Heart left ventricle (tissue), 16 donors: Measurements from ENCODE around the gene KLF15. TPM values are rescaled to one million over a fixed set of nuclear protein-coding genes. Genes with fewer than 3 reads are reported as not detected.

Experiments
- ATAC-seq, 4 donors: fragments of 200-7000 bp; cut with Tn5 transposase; one replicate each; pipeline ENCODE4 v1.9.1; 2020 to 2022; ENCODE audit warnings: moderate library complexity in 4 of 4, mild to moderate bottlenecking in 3 of 4, moderate number of reproducible peaks in 1 of 4
- DNase-seq, 5 donors: peaks; one replicate each; pipeline ENCODE4 v3.0.0-alpha.2; 2020
- H3K27ac ChIP-seq, 12 donors: fragments of 200-600 bp; sonication (generic) in 4 of 12; one replicate each; pipeline versions ENCODE4 v1.5.0 to v1.8.0; 2016 to 2022; ENCODE audit warnings: mild to moderate bottlenecking in 2 of 12
- H3K27me3 ChIP-seq, 9 donors: fragments of 200-600 bp; sonication (generic) in 2 of 9; one replicate each; pipeline versions ENCODE4 v1.5.1 to v1.8.0; 2016 to 2022; ENCODE audit warnings: mild to moderate bottlenecking in 3 of 9
- H3K36me3 ChIP-seq, 9 donors: fragments of 200-600 bp; sonication (generic) in 2 of 9; one replicate each; pipeline versions ENCODE4 v1.5.0 to v1.8.0; 2018 to 2022; ENCODE audit warnings: mild to moderate bottlenecking in 2 of 9
- H3K4me1 ChIP-seq, 12 donors: fragments of 200-600 bp; sonication (generic) in 4 of 12; one replicate each; pipeline versions ENCODE4 v1.5.0 to v1.8.0; 2016 to 2022; ENCODE audit warnings: mild to moderate bottlenecking in 3 of 12
- H3K4me3 ChIP-seq, 12 donors: fragments of 200-600 bp; sonication (generic) in 4 of 12; one replicate each; pipeline versions ENCODE4 v1.5.0 to v1.8.0; 2017 to 2022; ENCODE audit warnings: mild to moderate bottlenecking in 9 of 12, moderate library complexity in 4 of 12
- H3K9me3 ChIP-seq, 12 donors: fragments of 200-600 bp; sonication (generic) in 4 of 12; one replicate each; pipeline versions ENCODE4 v1.5.0 to v1.8.0; 2016 to 2022; ENCODE audit warnings: mild to moderate bottlenecking in 1 of 12
- POLR2A ChIP-seq, 2 donors: fragments of 450-650 bp; IDR thresholded peaks; one replicate each; pipeline ENCODE4 v1.6.1; 2017; ENCODE audit warnings: antibody characterized with exemption in 2 of 2, mild to moderate bottlenecking in 2 of 2, moderate library complexity in 2 of 2
- WGBS, 4 donors: extraction: QIAGEN DNeasy Blood & Tissue Kit in 2 of 4; methylation state at CpG; one replicate each; pipeline versions ENCODE4 v1.1.5 to v1.1.7; 2013 to 2018; 5-methylcytosine and 5-hydroxymethylcytosine counted together
- intact Hi-C, 10 donors: fragments of 100-400 bp; cut with DNase I; formaldehyde crosslinking; loops; one replicate each; pipeline versions ENCODE4 v1.11.1 to v1.14.2; 2022
- polyA plus RNA-seq, 2 donors: library from polyadenylated mRNA; stranded (reverse); fragments of 200-250 nt; gene quantifications; one replicate each; pipeline ENCODE4 v1.2.3, GENCODE V29; 2013
- total RNA-seq, 9 donors: library from RNA; depleted of rRNA in 2 of 9; stranded (reverse); fragments of >200 nt in 2 of 9; fragmentation: NEBNext Ultra II Directional in 3 of 9; extraction: Animal tissue kit (Norgen Biotek cat#: 25700) in 3 of 9; gene quantifications; one replicate each; pipeline versions ENCODE4 v1.1.0 to v1.2.4, GENCODE V29; 2016 to 2023
- TF ChIP-seq, protein P1 (sequence below), 12 donors: fragments of 200-600 bp; sonication (generic) in 4 of 12; IDR thresholded peaks; one replicate each; pipeline versions ENCODE4 v1.5.0 to v1.8.0; 2018 to 2022; ENCODE audit warnings: antibody characterized with exemption in 12 of 12, mild to moderate bottlenecking in 5 of 12
- donor health status: ischemic (EF 13 %, LVEDD 7.1; RV severe dilation, severe dysfunction).
- donor health status: healthy with polysubstance abuse.
- donor health status: DM: no; HTN: yes; CAD: no.
- donor health status: DM: no; HTN: no; CAD: no.
- donor health status: ischemic (EF 25% LVEDD 6.9; RV normal size, moderate dysfunction).
- donor health status: ischemic (EF 25% LVEDD 5.7; RV mildly dilated, moderate dysfunction).
- donor health status: healthy.
- donor health status: DM: yes; HTN: yes; CAD: no.
- donor health status: ischemic (EF 35%, LVEDD 5.7; RV mildly dilated, moderate dysfunction).
- donor health status: nonischemic (EF 11% LVEDD 7.7; RV severe dilation, severe dysfunction).
- donor health status: DM: yes; HTN: yes; CAD: no.
- donor health status: PGD.
- donor health status: ischemic (EF 29% LVEDD 5.4; RV normal size, mild dysfunction).
- donor health status: nonischemic (EF 23%, LVEDD 6.1; RV moderate dilation, normal function).

Gene KLF15
- total and polyA plus RNA-seq, 11 donors = 10.5 to 85.8 (median 35.9) TPM

- no peaks in the 10 kb centered on the region for H3K36me3 ChIP-seq
- DNase-seq = no peak
- TF ChIP-seq POLR2A (IDR thresholded peaks at IDR 0.05) = no peak
- TF ChIP-seq, protein P1, sequence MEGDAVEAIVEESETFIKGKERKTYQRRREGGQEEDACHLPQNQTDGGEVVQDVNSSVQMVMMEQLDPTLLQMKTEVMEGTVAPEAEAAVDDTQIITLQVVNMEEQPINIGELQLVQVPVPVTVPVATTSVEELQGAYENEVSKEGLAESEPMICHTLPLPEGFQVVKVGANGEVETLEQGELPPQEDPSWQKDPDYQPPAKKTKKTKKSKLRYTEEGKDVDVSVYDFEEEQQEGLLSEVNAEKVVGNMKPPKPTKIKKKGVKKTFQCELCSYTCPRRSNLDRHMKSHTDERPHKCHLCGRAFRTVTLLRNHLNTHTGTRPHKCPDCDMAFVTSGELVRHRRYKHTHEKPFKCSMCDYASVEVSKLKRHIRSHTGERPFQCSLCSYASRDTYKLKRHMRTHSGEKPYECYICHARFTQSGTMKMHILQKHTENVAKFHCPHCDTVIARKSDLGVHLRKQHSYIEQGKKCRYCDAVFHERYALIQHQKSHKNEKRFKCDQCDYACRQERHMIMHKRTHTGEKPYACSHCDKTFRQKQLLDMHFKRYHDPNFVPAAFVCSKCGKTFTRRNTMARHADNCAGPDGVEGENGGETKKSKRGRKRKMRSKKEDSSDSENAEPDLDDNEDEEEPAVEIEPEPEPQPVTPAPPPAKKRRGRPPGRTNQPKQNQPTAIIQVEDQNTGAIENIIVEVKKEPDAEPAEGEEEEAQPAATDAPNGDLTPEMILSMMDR (IDR thresholded peaks at IDR 0.05) = no peak
- 74 to 84% (median 78%) methylated on average over 6 of the region's 6 CpGs for WGBS, 4 donors
- no peak overlapping the region for H3K27ac ChIP-seq
- ATAC-seq = no peak
- peaks cover 0 to 15% (median 0%) of the 10 kb centered on the region in 9 donors for H3K27me3 ChIP-seq
- intact Hi-C loops = no loop called here
- H3K4me1 ChIP-seq = no peaks in the 10 kb centered on the region
- H3K9me3 ChIP-seq = no peaks in the 10 kb centered on the region
- no peak overlapping the region for H3K4me3 ChIP-seq
Observed at GRCh38 chr3:126402178-126402577, 45.0 kb upstream of the KLF15 start.

GRCh38 chr3:126401611-126402160 lies 44.5 kb upstream of the KLF15 start:
- 70 to 78% (median 74%) methylated on average over 8 of the region's 8 CpGs for WGBS, 4 donors
- DNase-seq (no peak), ATAC-seq (no peak)
- no peak overlapping the region for H3K4me3 ChIP-seq
- no peak overlapping the region for H3K27ac ChIP-seq
- H3K27me3 ChIP-seq = peaks cover 0 to 13% (median 0%) of the 10 kb centered on the region in 9 donors
- H3K9me3 ChIP-seq = no peaks in the 10 kb centered on the region
- H3K4me1 ChIP-seq = no peaks in the 10 kb centered on the region
- no peaks in the 10 kb centered on the region for H3K36me3 ChIP-seq
- intact Hi-C loops = no loop called here
- no peak for TF ChIP-seq POLR2A (IDR thresholded peaks at IDR 0.05)
- TF ChIP-seq, protein P1 (IDR thresholded peaks at IDR 0.05) = no peak

DNA sequence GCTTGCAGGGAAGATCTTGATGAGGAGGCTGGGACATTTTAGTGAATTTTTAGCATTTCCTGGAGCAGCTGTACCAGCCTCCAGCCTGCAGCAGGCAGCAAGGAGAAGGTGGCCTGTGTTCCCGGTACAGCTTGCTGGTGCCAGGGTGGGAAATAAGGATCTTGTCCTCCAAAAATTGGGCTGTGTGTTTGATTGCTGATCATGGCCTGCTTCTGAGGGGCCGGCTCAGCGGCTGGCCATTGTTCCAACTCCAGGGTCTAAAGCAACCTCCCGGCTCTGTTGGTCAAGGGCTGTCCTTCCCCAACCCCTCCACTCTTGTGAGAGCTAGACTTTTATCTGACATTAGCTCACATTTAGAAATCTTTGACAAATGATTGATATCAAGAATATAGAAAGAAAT lies 42.5 kb upstream of the KLF15 start:
- intact Hi-C loops = loop anchor here in 1 of 10 donors (10.0 kb wide), 1 partner anchor 65 kb away; no protein-coding TSS in a partner anchor

GRCh38 chr3:126399351-126399735 lies 42.1 kb upstream of the KLF15 start:
- H3K9me3 ChIP-seq = no peaks in the 10 kb centered on the region
- no peak for ATAC-seq
- H3K27me3 ChIP-seq = peaks cover 0 to 14% (median 0%) of the 10 kb centered on the region in 9 donors
- intact Hi-C loops = loop anchor here in 1 of 10 donors (10.0 kb wide), 1 partner anchor 65 kb away; no protein-coding TSS in a partner anchor
- no peak overlapping the region for H3K27ac ChIP-seq
- no peak for DNase-seq
- WGBS, 4 donors = 63 to 80% (median 69%) methylated on average over 1 of the region's 1 CpG
- H3K36me3 ChIP-seq = no peaks in the 10 kb centered on the region
- no peak overlapping the region for H3K4me3 ChIP-seq
- TF ChIP-seq, protein P1 (IDR thresholded peaks at IDR 0.05) = no peak
- TF ChIP-seq POLR2A (IDR thresholded peaks at IDR 0.05) = no peak
- H3K4me1 ChIP-seq = peaks cover 0 to 8% (median 2%) of the 10 kb centered on the region in 12 donors

More for the DNA sequence above, 42.5 kb upstream of the KLF15 start:
- Histone ChIP-seq H3K9me3 (no peaks in the 10 kb centered on the region), H3K4me3 (no peak overlapping the region), H3K27me3 (peaks cover 0 to 14% (median 0%) of the 10 kb centered on the region in 9 donors), H3K4me1 (peaks cover 0 to 4% (median 0%) of the 10 kb centered on the region in 12 donors), H3K27ac (peak overlapping the region in 1 of 12 donors; percentile 18), H3K36me3 (no peaks in the 10 kb centered on the region)
- TF ChIP-seq, protein P1 (IDR thresholded peaks at IDR 0.05) = no peak
- no peak for TF ChIP-seq POLR2A (IDR thresholded peaks at IDR 0.05)
- no peak for DNase-seq
- 86 to 94% (median 92%) methylated on average over 4 of the region's 4 CpGs for WGBS, 4 donors
- no peak for ATAC-seq
